Liver (tissue), 3 donors: ENCODE data around the gene ITGA11.

Experiments
- EGR1 ChIP-seq, 2 donors: IDR thresholded peaks; 2 replicates each; pipeline ENCODE4 v1.6.1; 2016 to 2018; ENCODE audit warnings: antibody characterized with exemption in 2 of 2, low read depth in 2 of 2
- GABPA ChIP-seq, 2 donors: IDR thresholded peaks in 1 of 2; conservative IDR thresholded peaks in 1 of 2; 2 replicates each; pipeline ENCODE4 v1.6.1; 2016; ENCODE audit warnings: antibody characterized with exemption in 2 of 2, mild to moderate bottlenecking in 1 of 2, moderate library complexity in 1 of 2
- HNF4G ChIP-seq: IDR thresholded peaks from 2 replicates; pipeline ENCODE4 v1.6.1; 2016; ENCODE audit warnings: antibody characterized with exemption
- JUND ChIP-seq, 2 donors: IDR thresholded peaks; 2 replicates each; pipeline ENCODE4 v1.6.1; 2016; ENCODE audit warnings: antibody characterized with exemption in 2 of 2
- MAX ChIP-seq: IDR thresholded peaks from 2 replicates; pipeline ENCODE4 v1.6.1; 2016; ENCODE audit warnings: antibody characterized with exemption
- NR2F2 ChIP-seq: IDR thresholded peaks from 2 replicates; pipeline ENCODE4 v1.6.1; 2016; ENCODE audit warnings: antibody characterized with exemption
- RAD21 ChIP-seq, 2 donors: IDR thresholded peaks; 2 replicates each; pipeline ENCODE4 v1.6.1; 2016; ENCODE audit warnings: antibody characterized with exemption in 2 of 2, mild to moderate bottlenecking in 2 of 2
- REST ChIP-seq: IDR thresholded peaks from 2 replicates; pipeline ENCODE4 v1.6.1; 2016; ENCODE audit warnings: antibody characterized with exemption, mild to moderate bottlenecking
- RXRA ChIP-seq, 2 donors: IDR thresholded peaks; 2 replicates each; pipeline ENCODE4 v1.6.1; 2017 to 2018; ENCODE audit warnings: antibody characterized with exemption in 2 of 2, mild to moderate bottlenecking in 1 of 2
- SP1 ChIP-seq: IDR thresholded peaks from 2 replicates; pipeline ENCODE4 v1.6.1; 2018; ENCODE audit warnings: antibody characterized with exemption, mild to moderate bottlenecking
- TAF1 ChIP-seq: conservative IDR thresholded peaks from 2 replicates; pipeline ENCODE4 v1.6.1; 2016; ENCODE audit warnings: antibody characterized with exemption, mild to moderate bottlenecking
- YY1 ChIP-seq: IDR thresholded peaks from 2 replicates; pipeline ENCODE4 v1.6.1; 2016; ENCODE audit warnings: antibody characterized with exemption, mild to moderate bottlenecking
- ZBTB33 ChIP-seq: IDR thresholded peaks from 2 replicates; pipeline ENCODE4 v1.6.1; 2016; ENCODE audit warnings: antibody characterized with exemption
- TF ChIP-seq, protein P1 (sequence below): fragments of 150-350 bp; IDR thresholded peaks from 2 replicates; pipeline ENCODE4 v1.5.1; 2017; ENCODE audit warnings: improper control_type of control experiment, low read depth, low read length; ENCODE audit not compliant: missing input control
- donor health status: healthy.
- donor health status: healthy.

GRCh38 chr15:68311859-68312557 lies 120.0 kb downstream of the ITGA11 start:
- TF ChIP-seq, protein P1, sequence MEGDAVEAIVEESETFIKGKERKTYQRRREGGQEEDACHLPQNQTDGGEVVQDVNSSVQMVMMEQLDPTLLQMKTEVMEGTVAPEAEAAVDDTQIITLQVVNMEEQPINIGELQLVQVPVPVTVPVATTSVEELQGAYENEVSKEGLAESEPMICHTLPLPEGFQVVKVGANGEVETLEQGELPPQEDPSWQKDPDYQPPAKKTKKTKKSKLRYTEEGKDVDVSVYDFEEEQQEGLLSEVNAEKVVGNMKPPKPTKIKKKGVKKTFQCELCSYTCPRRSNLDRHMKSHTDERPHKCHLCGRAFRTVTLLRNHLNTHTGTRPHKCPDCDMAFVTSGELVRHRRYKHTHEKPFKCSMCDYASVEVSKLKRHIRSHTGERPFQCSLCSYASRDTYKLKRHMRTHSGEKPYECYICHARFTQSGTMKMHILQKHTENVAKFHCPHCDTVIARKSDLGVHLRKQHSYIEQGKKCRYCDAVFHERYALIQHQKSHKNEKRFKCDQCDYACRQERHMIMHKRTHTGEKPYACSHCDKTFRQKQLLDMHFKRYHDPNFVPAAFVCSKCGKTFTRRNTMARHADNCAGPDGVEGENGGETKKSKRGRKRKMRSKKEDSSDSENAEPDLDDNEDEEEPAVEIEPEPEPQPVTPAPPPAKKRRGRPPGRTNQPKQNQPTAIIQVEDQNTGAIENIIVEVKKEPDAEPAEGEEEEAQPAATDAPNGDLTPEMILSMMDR = no peak
- TF ChIP-seq JUND (IDR thresholded peaks at IDR 0.05) (no peak), GABPA (IDR thresholded peaks at IDR 0.05 in 1 of 2, conservative IDR thresholded peaks at IDR 0.05 in 1 of 2) (no peak), YY1 (no peak), EGR1 (IDR thresholded peaks at IDR 0.05; ENCODE audit: low read depth in 2 of 2) (no peak), MAX (no peak), RXRA (IDR thresholded peaks at IDR 0.05) (no peak), TAF1 (no peak), RAD21 (IDR thresholded peaks at IDR 0.05) (no peak), ZBTB33 (no peak), SP1 (no peak), NR2F2 (no peak), REST (no peak), HNF4G (no peak)
